ENCODE data around the gene GALNT1.

The GALNT1 gene

DNA sequence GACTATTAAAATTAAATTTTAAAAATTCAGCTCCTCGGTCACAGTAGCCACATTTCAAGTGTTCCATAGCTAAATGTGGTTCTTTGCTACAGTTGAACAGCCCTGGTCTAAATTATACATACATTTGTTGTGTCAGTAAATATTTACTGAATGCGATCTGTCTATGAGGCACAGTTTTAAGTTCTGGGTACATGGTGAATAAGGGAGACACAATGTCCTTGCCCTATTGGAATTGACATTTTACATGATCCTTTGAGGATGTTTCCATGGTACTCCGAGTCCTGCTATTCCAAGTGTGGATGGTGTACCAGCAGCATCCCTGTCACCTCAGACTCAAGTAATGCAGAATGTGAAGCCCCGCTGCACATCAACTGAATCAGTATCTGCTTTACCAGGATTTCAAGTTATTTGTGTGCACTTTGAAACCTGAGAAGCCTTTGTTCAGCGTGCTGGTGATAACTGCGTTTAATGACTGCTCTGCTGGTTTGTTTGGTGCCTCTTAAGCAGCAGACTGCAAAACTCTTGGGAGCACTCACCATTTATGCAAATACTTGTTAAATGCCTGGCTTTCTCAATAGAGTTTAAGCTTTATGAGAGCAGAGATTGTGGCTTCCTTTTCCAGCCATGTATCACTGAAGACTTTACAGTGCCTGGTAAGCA is 1.5 kb downstream of the GALNT1 start:
- no peak for DNase-seq (ENCODE audit: low spot score)

- no peak for DNase-seq (ENCODE audit: low spot score)
Observed at GRCh38 chr18:35584735-35585134, 3.2 kb downstream of the GALNT1 start.

- no peak for DNase-seq (ENCODE audit: low spot score)
Observed at GRCh38 chr18:35585608-35586007, 4.1 kb downstream of the GALNT1 start.

DNA sequence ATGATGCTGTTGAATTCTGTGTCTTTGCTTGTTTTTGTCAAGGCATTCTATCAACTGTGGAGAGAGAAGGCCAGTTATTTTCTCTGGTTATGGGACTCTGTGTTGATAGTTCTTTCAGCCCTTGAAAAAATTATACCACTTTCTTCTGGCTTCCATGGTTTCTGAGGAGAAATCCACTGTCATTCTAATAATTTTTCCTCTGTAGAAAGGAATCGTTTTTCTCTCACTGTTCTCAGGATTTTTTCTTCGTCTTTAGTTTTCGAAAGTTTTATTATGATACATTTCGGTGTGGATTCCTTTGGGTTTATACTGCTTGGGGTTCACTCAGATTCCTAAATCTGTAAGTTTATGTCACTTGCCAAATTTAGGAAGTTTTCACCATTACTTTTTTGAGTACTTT is 6.6 kb downstream of the GALNT1 start:
- no peak for DNase-seq (ENCODE audit: low spot score)

DNA sequence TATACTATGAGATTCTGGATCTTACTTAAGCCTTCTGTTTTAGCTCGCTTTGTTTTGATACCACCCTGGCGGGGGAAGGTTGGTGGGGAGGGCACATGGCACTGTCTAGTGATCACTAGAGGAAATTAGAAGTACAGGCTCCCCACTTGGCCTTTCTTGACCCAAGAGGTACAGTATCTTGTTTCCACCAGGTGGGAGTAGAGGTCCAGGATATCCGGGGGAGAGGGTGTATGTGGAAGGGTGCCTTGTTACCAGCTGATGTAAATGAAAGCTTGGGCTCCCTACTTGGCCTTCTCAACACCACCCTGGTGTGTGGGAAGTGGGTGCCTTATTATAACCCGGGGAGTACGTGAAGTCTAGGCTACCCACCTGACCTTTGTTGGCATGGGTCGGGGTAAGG is 7.5 kb downstream of the GALNT1 start:
- no peak for DNase-seq (ENCODE audit: low spot score)

- no peak for DNase-seq (ENCODE audit: low spot score)
Observed at GRCh38 chr18:35589546-35589945, 8.0 kb downstream of the GALNT1 start.

DNA sequence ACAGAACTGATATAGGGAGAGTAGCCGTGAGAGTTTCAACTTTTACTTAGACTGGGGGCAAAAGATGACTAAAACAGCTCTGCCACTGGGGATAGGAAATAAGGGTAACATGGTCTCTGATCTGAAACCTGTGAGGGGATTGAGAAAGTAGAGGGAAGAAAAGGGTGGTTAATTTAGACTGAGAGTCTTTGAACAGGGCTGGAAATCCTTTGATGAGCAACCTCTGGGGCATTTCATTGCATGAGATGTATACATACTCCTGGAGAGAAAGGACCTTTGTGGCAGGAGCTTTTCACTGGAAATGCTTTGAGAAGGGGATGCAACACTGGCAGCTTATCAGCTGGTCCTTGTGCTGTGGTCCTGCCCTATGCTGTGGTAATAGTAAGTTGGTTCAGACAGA is 9.4 kb downstream of the GALNT1 start:
- no peak for DNase-seq (ENCODE audit: low spot score)

GRCh38 chr18:35592298-35592697 is 10.8 kb downstream of the GALNT1 start:
- DNase-seq (ENCODE audit: low spot score), result no peak

DNA sequence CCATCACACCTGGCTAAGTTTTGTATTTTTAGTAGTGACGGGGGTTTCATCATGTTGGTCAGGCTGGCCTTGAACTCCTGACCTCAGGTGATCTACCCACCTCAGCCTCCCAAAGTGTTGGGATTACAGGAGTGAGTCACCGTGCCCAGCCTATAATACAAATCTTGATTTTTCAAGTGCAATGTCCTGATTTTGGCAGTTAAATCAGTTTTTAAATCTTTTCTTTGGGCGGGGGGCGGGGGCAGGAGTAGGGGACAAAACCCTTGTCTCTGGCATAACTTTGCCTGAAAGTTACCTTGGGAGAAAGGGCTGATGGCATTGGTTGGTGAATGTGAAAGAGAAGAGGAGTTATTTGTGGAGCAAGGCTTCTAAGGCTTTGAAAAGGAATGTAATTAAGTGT is 12.3 kb downstream of the GALNT1 start:
- no peak for DNase-seq (ENCODE audit: low spot score)

- DNase-seq (ENCODE audit: low spot score), result no peak
Observed at GRCh38 chr18:35597758-35598157, 16.2 kb downstream of the GALNT1 start.

GRCh38 chr18:35602193-35602820 is 20.8 kb downstream of the GALNT1 start:
- no peak for DNase-seq (ENCODE audit: low spot score)

- DNase-seq (ENCODE audit: low spot score), result no peak
Observed at GRCh38 chr18:35603008-35603407, 21.5 kb downstream of the GALNT1 start.

GRCh38 chr18:35603528-35603927 is 22.0 kb downstream of the GALNT1 start:
- no peak for DNase-seq (ENCODE audit: low spot score)

GRCh38 chr18:35604369-35604768 is 22.8 kb downstream of the GALNT1 start:
- DNase-seq (ENCODE audit: low spot score), result no peak

GRCh38 chr18:35605686-35606417 is 24.3 kb downstream of the GALNT1 start:
- no peak for DNase-seq (ENCODE audit: low spot score)

DNA sequence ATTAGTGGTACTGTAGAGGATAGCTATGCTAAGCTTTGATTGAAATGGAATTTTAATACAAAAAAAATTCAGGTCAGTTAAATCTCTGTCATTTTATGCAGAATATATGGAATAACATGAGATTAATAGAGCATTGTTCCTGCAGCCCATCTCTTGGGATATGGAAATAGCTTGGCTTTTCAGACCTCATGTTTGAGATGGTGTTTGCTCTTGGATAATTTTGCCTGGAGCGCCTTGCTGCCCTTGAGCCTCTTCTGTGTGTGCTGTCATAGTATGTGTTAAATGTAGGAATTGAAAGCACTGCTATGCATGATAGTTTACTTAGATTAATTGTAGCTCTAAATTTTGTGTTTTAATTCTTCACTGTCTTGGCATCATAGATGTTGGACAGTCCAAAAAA is 27.7 kb downstream of the GALNT1 start:
- no peak for DNase-seq (ENCODE audit: low spot score)

DNA sequence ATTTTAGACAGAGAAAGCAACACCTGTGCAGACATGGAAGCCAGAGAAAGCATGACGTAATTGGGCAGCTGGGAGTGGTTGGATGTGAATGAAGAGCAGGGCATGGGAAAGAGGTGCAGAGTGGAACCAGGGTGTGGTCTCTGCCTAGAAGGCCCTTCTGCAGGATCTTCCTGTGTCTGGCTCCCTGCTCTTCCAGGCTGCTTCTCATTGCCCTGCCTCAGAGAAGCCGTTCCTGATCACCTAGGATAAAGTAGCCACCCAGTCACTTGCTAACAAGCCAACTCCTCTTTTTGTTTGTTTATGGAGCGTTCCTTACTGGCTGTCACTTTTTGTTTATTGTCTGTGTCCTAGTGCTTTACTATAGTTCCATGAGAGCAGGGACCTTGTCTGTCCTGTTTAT is 28.5 kb downstream of the GALNT1 start:
- DNase-seq (ENCODE audit: low spot score), result no peak

GRCh38 chr18:35610724-35611123 is 29.2 kb downstream of the GALNT1 start:
- no peak for DNase-seq (ENCODE audit: low spot score)

DNA sequence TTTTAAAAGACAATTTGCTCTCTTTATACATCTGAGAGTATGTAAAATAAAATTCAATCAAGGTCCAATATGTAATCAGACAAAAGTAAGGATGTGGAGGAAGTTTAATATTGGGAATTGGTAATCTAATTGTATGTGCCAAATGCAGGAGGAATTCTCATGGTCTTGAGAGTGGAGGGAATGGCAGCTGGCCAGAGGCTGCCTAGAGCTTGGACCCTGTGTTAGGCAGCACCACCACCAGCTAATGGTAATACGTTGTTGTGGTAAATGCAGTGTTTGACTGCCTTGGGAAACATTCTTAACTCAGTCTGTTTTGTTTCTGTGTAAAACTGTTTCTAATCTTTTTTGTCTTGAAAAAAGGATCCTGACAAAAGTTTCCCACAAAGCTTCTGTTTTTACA is 30.0 kb downstream of the GALNT1 start:
- no peak for DNase-seq (ENCODE audit: low spot score)

GRCh38 chr18:35616074-35616473 is 34.5 kb downstream of the GALNT1 start:
- DNase-seq (ENCODE audit: low spot score), result no peak

DNA sequence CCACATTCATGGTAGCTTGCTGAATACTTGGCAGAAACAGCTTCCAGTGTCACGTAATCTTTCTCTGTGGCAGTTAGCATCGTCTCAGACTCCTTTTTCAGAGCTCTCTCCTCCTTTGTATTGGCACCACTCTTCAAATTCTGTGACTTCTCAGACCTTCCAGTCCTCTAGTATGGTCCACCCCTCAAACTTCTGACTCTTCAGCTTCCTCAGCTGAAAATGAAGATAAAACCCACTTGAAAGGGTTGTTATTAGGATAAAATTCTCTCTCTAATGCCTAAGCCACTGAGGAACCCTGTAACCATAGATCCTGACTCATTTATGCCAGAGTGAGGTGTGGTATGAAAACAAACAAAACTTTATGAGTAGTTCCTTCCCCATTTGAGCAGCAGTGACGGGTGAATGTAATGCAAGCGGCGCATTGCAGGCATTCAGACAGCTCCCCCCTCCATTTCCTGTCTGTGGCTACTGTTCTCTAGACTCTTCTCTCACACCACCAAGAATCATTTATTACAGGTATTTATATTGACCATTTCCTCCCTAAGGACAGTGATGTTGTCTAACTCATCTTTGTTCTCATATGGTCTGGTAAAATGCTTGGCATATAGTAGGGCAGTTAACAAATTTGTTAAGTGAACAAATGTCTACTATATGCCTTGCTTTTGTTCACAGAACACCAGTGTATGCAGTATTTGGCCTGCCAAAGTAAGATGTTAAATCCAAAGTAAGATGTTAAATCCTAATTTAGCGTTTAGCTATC is 35.3 kb downstream of the GALNT1 start:
- peak; percentile 87 for DNase-seq (ENCODE audit: low spot score)

DNA sequence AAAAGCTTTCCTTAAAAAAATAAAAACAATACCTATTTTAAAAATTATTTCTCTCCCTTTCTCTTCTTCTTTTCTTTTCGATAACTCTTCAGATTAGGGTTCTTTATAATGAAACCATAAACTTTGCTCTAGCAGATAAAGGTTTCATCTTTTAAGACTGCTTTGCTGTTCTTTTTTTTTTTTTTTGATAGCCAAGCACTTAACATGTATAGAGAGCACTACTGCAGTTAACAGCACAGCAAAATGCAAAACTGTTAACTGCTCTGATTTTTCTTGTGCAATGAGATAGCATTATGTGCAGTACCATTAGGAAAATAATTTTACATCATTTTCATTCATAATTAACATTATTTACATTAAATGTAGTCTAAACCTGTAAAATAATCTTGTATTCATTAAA is 36.3 kb downstream of the GALNT1 start:
- DNase-seq (ENCODE audit: low spot score), result no peak

GRCh38 chr18:35618289-35618688 is 36.7 kb downstream of the GALNT1 start:
- DNase-seq (ENCODE audit: low spot score), result no peak
